ENCODE data around the gene GAGE12E.
"Not testable (repeated sequence)": the region's sequence is repeated elsewhere in the genome, so short reads cannot be mapped to it uniquely, and the experiment has no call there.

DNA sequence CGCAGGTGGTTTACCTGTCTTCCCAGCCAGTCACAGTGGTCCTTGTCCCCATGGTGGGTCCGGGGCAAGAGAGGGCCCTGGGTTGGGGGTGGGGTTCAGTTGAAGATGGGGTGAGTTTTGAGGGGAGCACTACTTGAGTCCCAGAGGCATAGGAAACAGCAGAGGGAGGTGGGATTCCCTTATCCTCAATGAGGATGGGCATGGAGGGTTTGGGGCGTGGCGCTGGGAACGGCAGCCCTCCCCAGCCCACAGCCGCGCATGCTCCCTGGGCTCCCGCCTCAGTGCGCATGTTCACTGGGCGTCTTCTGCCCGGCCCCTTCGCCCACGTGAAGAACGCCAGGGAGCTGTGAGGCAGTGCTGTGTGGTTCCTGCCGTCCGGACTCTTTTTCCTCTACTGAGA, at the start of gene GAGE12E:
- not testable (repeated sequence) for TF ChIP-seq EZH2phosphoT487 (IDR thresholded peaks at IDR 0.05; ENCODE audit: low read depth, severe bottlenecking, unreplicated experiment); CTCF (IDR thresholded peaks at IDR 0.05; ENCODE audit: poor library complexity)

All from hepatocyte (in vitro differentiated cells).